ENCODE measurements around the gene GPANK1. TPM values are rescaled to one million over a fixed set of nuclear protein-coding genes. Genes with fewer than 3 reads are reported as not detected.
A peak's percentile ranks its signal among the peaks of the same experiment; 100 is the strongest.

The GPANK1 gene
- polyA plus RNA-seq, 4 donors: 14.8 to 30.2 (median 21.7) TPM

DNA sequence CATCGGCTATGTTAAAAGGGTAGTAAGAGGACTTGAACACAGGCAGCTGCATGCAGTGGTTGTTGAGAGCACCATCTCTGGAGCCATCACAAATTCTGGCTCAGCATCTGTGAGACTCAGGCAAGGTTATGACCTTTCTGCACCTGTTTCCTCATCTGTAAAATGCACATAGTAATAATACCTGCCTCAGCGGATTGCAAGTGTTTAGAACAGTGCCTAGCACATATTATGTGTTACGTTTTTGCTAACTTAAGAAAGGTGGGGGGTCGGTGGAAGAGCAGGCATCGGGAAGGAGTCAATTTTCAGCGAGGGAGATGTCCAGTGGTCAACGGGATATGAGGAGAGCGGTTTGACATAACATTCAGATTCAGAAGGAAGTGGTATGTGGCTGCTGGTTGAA, 13.2 kb upstream of the GPANK1 start:
- H3K36me3 ChIP-seq (ENCODE audit: control insufficient read depth in 3 of 3, insufficient read depth in 2 of 3, low read depth in 1 of 3, low read length in 3 of 3): peaks cover 0 to 17% (median 0%) of the 10 kb centered on the region in 3 donors
- WGBS, 3 donors: 74 to 81% (median 80%) methylated on average over 8 of the region's 8 CpGs
- no peak for FAIRE-seq
- no peaks in the 10 kb centered on the region for H3K27me3 ChIP-seq (ENCODE audit: control insufficient read depth in 3 of 3, insufficient read depth in 3 of 3, low read length in 3 of 3)
- H3K27ac ChIP-seq (ENCODE audit: low read depth in 1 of 3, low read length in 2 of 3): no peak overlapping the region
- H3K9me3 ChIP-seq (ENCODE audit: control insufficient read depth in 2 of 2, insufficient read depth in 1 of 2, low read depth in 1 of 2, low read length in 1 of 2): no peaks in the 10 kb centered on the region
- H3K4me3 ChIP-seq (ENCODE audit: low read depth in 1 of 3, low read length in 3 of 3): no peak overlapping the region
- peaks cover 0 to 20% (median 4%) of the 10 kb centered on the region in 3 donors for H3K4me1 ChIP-seq (ENCODE audit: control insufficient read depth in 3 of 3, insufficient read depth in 2 of 3, low read depth in 1 of 3, low read length in 2 of 3)
- no peak for DNase-seq

DNA sequence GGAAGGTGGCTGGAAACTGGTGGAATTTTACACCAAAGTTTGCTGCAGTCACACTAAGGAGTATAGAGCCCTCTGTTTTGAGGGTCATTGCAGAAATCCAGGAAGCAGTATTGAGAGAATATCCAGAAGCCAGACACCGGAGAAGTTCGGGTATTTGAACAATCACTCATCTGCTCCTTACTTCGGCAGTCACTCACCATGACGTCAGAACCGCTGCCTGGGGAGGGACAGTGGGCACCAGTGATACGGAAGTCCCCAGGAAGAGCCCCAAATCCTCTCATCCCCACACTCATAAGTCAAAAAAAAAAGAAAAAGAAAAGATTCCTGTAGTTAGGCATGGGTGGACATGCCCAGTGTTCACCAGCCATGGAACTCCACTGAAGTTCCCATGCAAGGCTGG, 12.1 kb upstream of the GPANK1 start:
- no peaks in the 10 kb centered on the region for H3K9me3 ChIP-seq (ENCODE audit: control insufficient read depth in 2 of 2, insufficient read depth in 1 of 2, low read depth in 1 of 2, low read length in 1 of 2)
- WGBS, 3 donors: 70 to 84% (median 79%) methylated on average over 6 of the region's 6 CpGs
- DNase-seq (no peak), FAIRE-seq (no peak)
- H3K27ac ChIP-seq (ENCODE audit: low read depth in 1 of 3, low read length in 2 of 3): no peak overlapping the region
- H3K4me1 ChIP-seq (ENCODE audit: control insufficient read depth in 3 of 3, insufficient read depth in 2 of 3, low read depth in 1 of 3, low read length in 2 of 3): peaks cover 0 to 17% (median 4%) of the 10 kb centered on the region in 3 donors
- no peak overlapping the region for H3K4me3 ChIP-seq (ENCODE audit: low read depth in 1 of 3, low read length in 3 of 3)
- peaks cover 2 to 27% (median 3%) of the 10 kb centered on the region in 3 donors for H3K36me3 ChIP-seq (ENCODE audit: control insufficient read depth in 3 of 3, insufficient read depth in 2 of 3, low read depth in 1 of 3, low read length in 3 of 3)
- no peaks in the 10 kb centered on the region for H3K27me3 ChIP-seq (ENCODE audit: control insufficient read depth in 3 of 3, insufficient read depth in 3 of 3, low read length in 3 of 3)

DNA sequence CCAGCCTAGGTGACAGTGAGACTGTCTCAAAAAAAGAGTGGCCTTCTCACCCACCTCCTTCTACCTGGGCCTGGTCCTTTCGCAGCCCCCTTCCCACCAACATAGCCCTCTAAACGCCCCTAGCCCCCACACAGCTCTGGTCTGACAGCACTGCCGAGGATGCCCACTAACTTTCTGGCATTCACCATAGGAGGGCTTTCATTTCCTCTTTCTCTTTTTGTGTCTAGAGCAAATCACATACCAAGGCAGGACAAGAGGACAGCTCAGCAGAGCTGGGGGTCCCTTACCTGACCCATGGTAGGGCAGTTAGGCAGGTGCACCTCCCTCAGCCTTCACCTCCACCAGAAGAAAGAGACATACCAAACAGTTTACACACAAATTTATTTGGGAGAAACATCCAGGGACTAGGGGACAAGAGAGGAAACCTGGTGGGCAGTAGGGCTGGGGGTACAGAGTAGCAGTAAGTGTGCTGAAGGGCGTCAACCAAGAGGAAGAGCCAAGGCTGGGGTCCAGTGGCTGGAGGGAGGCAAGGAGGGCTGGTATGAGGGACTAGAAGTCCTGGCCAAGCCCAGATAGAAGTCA, 11.6 kb upstream of the GPANK1 start:
- no peaks in the 10 kb centered on the region for H3K27me3 ChIP-seq (ENCODE audit: control insufficient read depth in 3 of 3, insufficient read depth in 3 of 3, low read length in 3 of 3)
- no peak for DNase-seq

GRCh38 chr6:31669676-31670075, 4.9 kb upstream of the GPANK1 start, which contains the start of gene LY6G5B:
TSS of gene LY6G5B (plus strand) at chr6:31669976. CDS start at chr6:31670951, 975 bp downstream.
- Histone ChIP-seq H3K4me3 (ENCODE audit: low read depth in 1 of 3, low read length in 3 of 3) (no peak within 1 kb of the TSS), H3K27me3 (ENCODE audit: control insufficient read depth in 3 of 3, insufficient read depth in 3 of 3, low read length in 3 of 3) (no peaks in the 10 kb centered on the region), H3K4me1 (ENCODE audit: control insufficient read depth in 3 of 3, insufficient read depth in 2 of 3, low read depth in 1 of 3, low read length in 2 of 3) (peaks cover 0 to 11% (median 5%) of the 10 kb centered on the region in 3 donors), H3K36me3 (ENCODE audit: control insufficient read depth in 3 of 3, insufficient read depth in 2 of 3, low read depth in 1 of 3, low read length in 3 of 3) (peaks cover 20 to 73% (median 21%) of the 10 kb centered on the region in 3 donors), H3K9me3 (ENCODE audit: control insufficient read depth in 2 of 2, insufficient read depth in 1 of 2, low read depth in 1 of 2, low read length in 1 of 2) (no peaks in the 10 kb centered on the region), H3K27ac (ENCODE audit: low read depth in 1 of 3, low read length in 2 of 3) (no peak within 1 kb of the TSS)
- DNase-seq: no peak
- 79 to 87% (median 85%) methylated on average over 8 of the region's 8 CpGs for WGBS, 3 donors
- FAIRE-seq: no peak

More for the DNA sequence above, 11.6 kb upstream of the GPANK1 start:
- no peak overlapping the region for H3K27ac ChIP-seq (ENCODE audit: low read depth in 1 of 3, low read length in 2 of 3)
- H3K9me3 ChIP-seq (ENCODE audit: control insufficient read depth in 2 of 2, insufficient read depth in 1 of 2, low read depth in 1 of 2, low read length in 1 of 2): no peaks in the 10 kb centered on the region
- FAIRE-seq: no peak
- H3K4me3 ChIP-seq (ENCODE audit: low read depth in 1 of 3, low read length in 3 of 3): no peak overlapping the region
- H3K36me3 ChIP-seq (ENCODE audit: control insufficient read depth in 3 of 3, insufficient read depth in 2 of 3, low read depth in 1 of 3, low read length in 3 of 3): peaks cover 6 to 32% (median 6%) of the 10 kb centered on the region in 3 donors
- peaks cover 0 to 12% (median 4%) of the 10 kb centered on the region in 3 donors for H3K4me1 ChIP-seq (ENCODE audit: control insufficient read depth in 3 of 3, insufficient read depth in 2 of 3, low read depth in 1 of 3, low read length in 2 of 3)
- WGBS, 3 donors: 83 to 88% (median 86%) methylated on average over 4 of the region's 4 CpGs

- Histone ChIP-seq H3K4me1 (ENCODE audit: control insufficient read depth in 3 of 3, insufficient read depth in 2 of 3, low read depth in 1 of 3, low read length in 2 of 3) (peaks cover 0 to 39% (median 7%) of the 10 kb centered on the region in 3 donors), H3K9me3 (ENCODE audit: control insufficient read depth in 2 of 2, insufficient read depth in 1 of 2, low read depth in 1 of 2, low read length in 1 of 2) (no peaks in the 10 kb centered on the region), H3K4me3 (ENCODE audit: low read depth in 1 of 3, low read length in 3 of 3) (peak overlapping the region; percentile 61 to 93 (median 85)), H3K27ac (ENCODE audit: low read depth in 1 of 3, low read length in 2 of 3) (peak overlapping the region; percentile 65 to 85 (median 71)), H3K27me3 (ENCODE audit: control insufficient read depth in 3 of 3, insufficient read depth in 3 of 3, low read length in 3 of 3) (no peaks in the 10 kb centered on the region), H3K36me3 (ENCODE audit: control insufficient read depth in 3 of 3, insufficient read depth in 2 of 3, low read depth in 1 of 3, low read length in 3 of 3) (peaks cover 16 to 71% (median 19%) of the 10 kb centered on the region in 3 donors)
- 2 to 3% (median 2%) methylated on average over 15 of the region's 15 CpGs for WGBS, 3 donors
- FAIRE-seq: no peak
- peak in 1 of 2 donors; percentile 16 for DNase-seq
Observed at GRCh38 chr6:31666337-31666965, 1.7 kb upstream of the GPANK1 start.

GRCh38 chr6:31665501-31666336, 922 bp upstream of the GPANK1 start, which contains the start of gene CSNK2B:
TSS of gene CSNK2B (plus strand) at chr6:31666080. CDS start at chr6:31666832, 752 bp downstream.
- Histone ChIP-seq H3K4me3 (ENCODE audit: low read depth in 1 of 3, low read length in 3 of 3) (peak within 1 kb of the TSS; percentile 61 to 93 (median 85)), H3K4me1 (ENCODE audit: control insufficient read depth in 3 of 3, insufficient read depth in 2 of 3, low read depth in 1 of 3, low read length in 2 of 3) (peaks cover 0 to 44% (median 7%) of the 10 kb centered on the region in 3 donors), H3K9me3 (ENCODE audit: control insufficient read depth in 2 of 2, insufficient read depth in 1 of 2, low read depth in 1 of 2, low read length in 1 of 2) (no peaks in the 10 kb centered on the region), H3K36me3 (ENCODE audit: control insufficient read depth in 3 of 3, insufficient read depth in 2 of 3, low read depth in 1 of 3, low read length in 3 of 3) (peaks cover 14 to 63% (median 19%) of the 10 kb centered on the region in 3 donors), H3K27me3 (ENCODE audit: control insufficient read depth in 3 of 3, insufficient read depth in 3 of 3, low read length in 3 of 3) (no peaks in the 10 kb centered on the region), H3K27ac (ENCODE audit: low read depth in 1 of 3, low read length in 2 of 3) (peak within 1 kb of the TSS; percentile 79 to 97 (median 94))
- 0 to 1% (median 0%) methylated on average over 58 to 63 of the region's 63 CpGs for WGBS, 3 donors
- no peak for FAIRE-seq
- DNase-seq: peak; percentile 98 to 99

GRCh38 chr6:31663961-31664789, 622 bp downstream of the GPANK1 start:
- FAIRE-seq: no peak
- peaks cover 0 to 47% (median 12%) of the 10 kb centered on the region in 3 donors for H3K4me1 ChIP-seq (ENCODE audit: control insufficient read depth in 3 of 3, insufficient read depth in 2 of 3, low read depth in 1 of 3, low read length in 2 of 3)
- peak overlapping the region; percentile 42 to 85 (median 61) for H3K4me3 ChIP-seq (ENCODE audit: low read depth in 1 of 3, low read length in 3 of 3)
- peak; percentile 36 to 51 for DNase-seq
- H3K36me3 ChIP-seq (ENCODE audit: control insufficient read depth in 3 of 3, insufficient read depth in 2 of 3, low read depth in 1 of 3, low read length in 3 of 3): peaks cover 8 to 53% (median 15%) of the 10 kb centered on the region in 3 donors
- H3K27me3 ChIP-seq (ENCODE audit: control insufficient read depth in 3 of 3, insufficient read depth in 3 of 3, low read length in 3 of 3): no peaks in the 10 kb centered on the region
- H3K9me3 ChIP-seq (ENCODE audit: control insufficient read depth in 2 of 2, insufficient read depth in 1 of 2, low read depth in 1 of 2, low read length in 1 of 2): no peaks in the 10 kb centered on the region
- WGBS, 3 donors: 6 to 12% (median 11%) methylated on average over 14 to 17 of the region's 17 CpGs
- H3K27ac ChIP-seq (ENCODE audit: low read depth in 1 of 3, low read length in 2 of 3): peak overlapping the region; percentile 79 to 97 (median 94)

Measured in small intestine (tissue), 7 donors.